Endothelial cell of umbilical vein (primary cell): ENCODE measurements around the gene ANXA6. TPM values are rescaled to one million over a fixed set of nuclear protein-coding genes. Genes with fewer than 3 reads are reported as not detected.

Experiments
- BruUV-seq: library from RNA; stranded (reverse); fragments of 400-500 nt; replicated peaks from 2 replicates; lab custom pipeline; 2021; lab: Mats Ljungman, UMichigan
- CTCF ChIA-PET: fragments of 300-600, 350-600 bp; sonication (Branson Sonifier 250); formaldehyde crosslinking; loops from one replicate; lab custom pipeline; 2021; ENCODE audit warnings: antibody characterized with exemption, inconsistent platforms; lab: Charles Lee
- POLR2A ChIA-PET: fragments of 300-600, 350-600 bp; sonication (Branson Sonifier 250); formaldehyde crosslinking; loops from one replicate; lab custom pipeline; 2021; ENCODE audit warnings: antibody characterized with exemption, inconsistent platforms; lab: Charles Lee
- DNase-seq: peaks from one replicate; pipeline ENCODE4 v3.0.0-alpha.2; 2011; ENCODE audit warnings: low read depth, low spot score
- FAIRE-seq: peaks from 2 replicates; lab custom pipeline; 2011; peaks lifted over from hg19 to GRCh38; lab: Jason Lieb, UNC
- H2AFZ ChIP-seq: 2 replicates; pipeline ENCODE4 v1.6.0; 2012; ENCODE audit warnings: low read depth, low read length, control low read depth, inconsistent platforms
- H3K27ac ChIP-seq: 2 replicates; pipeline ENCODE4 v1.5.1; 2011; ENCODE audit warnings: low read depth, mild to moderate bottlenecking, control low read depth, low read length, moderate library complexity; ENCODE audit not compliant: insufficient read depth
- H3K27me3 ChIP-seq, 2 experiments: 2 replicates each; pipeline versions ENCODE4 v1.6.0 to v1.6.1; 2011; ENCODE audit warnings: low read length in 2 of 2, mixed read lengths in 1 of 2; ENCODE audit not compliant: control insufficient read depth in 2 of 2, insufficient read depth in 2 of 2
- H3K36me3 ChIP-seq, 2 experiments: 2 replicates in 1 of 2; 3 replicates in 1 of 2; pipeline ENCODE4 v1.5.1; 2011; ENCODE audit warnings: low read length in 2 of 2, mild to moderate bottlenecking in 1 of 2, moderate library complexity in 1 of 2; ENCODE audit not compliant: control insufficient read depth in 2 of 2, insufficient read depth in 2 of 2; ENCODE audit errors: extremely low read depth in 1 of 2
- H3K4me1 ChIP-seq: 3 replicates; pipeline ENCODE4 v1.5.1; 2011; ENCODE audit warnings: mild to moderate bottlenecking, low read length; ENCODE audit not compliant: control insufficient read depth, insufficient read depth; ENCODE audit errors: extremely low read depth
- H3K4me2 ChIP-seq: 2 replicates; pipeline ENCODE4 v1.6.1; 2011; ENCODE audit warnings: low read length, control low read depth, mixed read lengths; ENCODE audit not compliant: insufficient read depth
- H3K4me3 ChIP-seq, 3 experiments: fragments of 200-600 bp in 1 of 3; sonication (generic), shearing (Covaris generic) in 1 of 3; replicated peaks in 1 of 3; 2 replicates each; pipeline ENCODE4 v1.5.1; 2011 to 2016; ENCODE audit warnings: control low read depth in 3 of 3, low read length in 3 of 3, mild to moderate bottlenecking in 2 of 3, inconsistent platforms in 1 of 3, low read depth in 1 of 3, moderate library complexity in 1 of 3; ENCODE audit not compliant: insufficient read depth in 1 of 3
- H3K79me2 ChIP-seq: 2 replicates; pipeline ENCODE4 v1.6.0; 2012; ENCODE audit warnings: low read length, inconsistent platforms; ENCODE audit not compliant: control insufficient read depth, insufficient read depth
- H3K9ac ChIP-seq: replicated peaks from 2 replicates; pipeline ENCODE3; 2011; ENCODE audit warnings: low read length, control low read depth; ENCODE audit not compliant: insufficient read depth; ENCODE audit errors: extremely low read depth
- H3K9me1 ChIP-seq: replicated peaks from 3 replicates; pipeline ENCODE4 v1.6.0; 2011; ENCODE audit warnings: mild to moderate bottlenecking, low read length; ENCODE audit not compliant: control insufficient read depth, insufficient read depth; ENCODE audit errors: extremely low read depth
- H3K9me3 ChIP-seq: replicated peaks from 2 replicates; pipeline ENCODE4 v1.5.1; 2012; ENCODE audit warnings: low read length, inconsistent platforms; ENCODE audit not compliant: control insufficient read depth, insufficient read depth
- H4K20me1 ChIP-seq: replicated peaks from 2 replicates; pipeline ENCODE3; 2011; ENCODE audit warnings: mild to moderate bottlenecking, low read length; ENCODE audit not compliant: control insufficient read depth, insufficient read depth; ENCODE audit errors: extremely low read depth
- CTCF ChIP-seq, 2 donors: IDR thresholded peaks; 1 replicate in 1 of 2; 2 replicates in 1 of 2; pipeline ENCODE4 v1.5.1; 2011; ENCODE audit warnings: low read length in 2 of 2, mild to moderate bottlenecking in 2 of 2, moderate library complexity in 2 of 2, control low read depth in 1 of 2, inconsistent platforms in 1 of 2, low read depth in 1 of 2; ENCODE audit not compliant: insufficient read depth in 1 of 2; ENCODE audit errors: extremely low read depth in 1 of 2
- EZH2 ChIP-seq: IDR thresholded peaks from 2 replicates; pipeline ENCODE4 v1.6.1; 2012; ENCODE audit warnings: borderline replicate concordance, low read depth, mild to moderate bottlenecking, moderate library complexity, low read length, inconsistent platforms; ENCODE audit not compliant: severe bottlenecking
- FOS ChIP-seq: IDR thresholded peaks from 2 replicates; pipeline ENCODE4 v1.6.1; 2011; ENCODE audit warnings: mild to moderate bottlenecking, low read length, moderate library complexity, borderline replicate concordance; ENCODE audit not compliant: insufficient read depth
- GATA2 ChIP-seq: IDR thresholded peaks from 2 replicates; pipeline ENCODE4 v1.7.0; 2011; ENCODE audit warnings: low read depth, mild to moderate bottlenecking, moderate library complexity, mixed read lengths, low read length; ENCODE audit not compliant: insufficient read length, insufficient read depth
- JUN ChIP-seq: IDR thresholded peaks from 2 replicates; pipeline ENCODE4 v1.6.1; 2011; ENCODE audit warnings: borderline replicate concordance, low read depth; ENCODE audit not compliant: insufficient read length, insufficient read depth
- MAX ChIP-seq: IDR thresholded peaks from 2 replicates; pipeline ENCODE4 v1.6.1; 2011; ENCODE audit not compliant: insufficient read depth, insufficient read length
- MYC ChIP-seq: IDR thresholded peaks from one replicate; pipeline ENCODE4 v1.6.1; 2011; ENCODE audit warnings: mild to moderate bottlenecking, low read depth, low read length
- POLR2A ChIP-seq: IDR thresholded peaks from 2 replicates; pipeline ENCODE4 v1.6.1; 2012; ENCODE audit warnings: low read depth, mild to moderate bottlenecking, control low read depth, low read length
- POLR2AphosphoS5 ChIP-seq: IDR thresholded peaks from 2 replicates; pipeline ENCODE4 v1.6.1; 2012; ENCODE audit warnings: low read depth, mild to moderate bottlenecking, control low read depth, low read length, moderate library complexity; ENCODE audit not compliant: insufficient read depth
- dilution Hi-C: fragments of 300-500 bp; cut with MboI; formaldehyde crosslinking; loops from one replicate; pipeline ENCODE4 v1.15.0; 2019; ENCODE audit warnings: low sequenced_read_pairs; ENCODE audit not compliant: extremely low pct_ligation_motif_present
- intact Hi-C: fragments of 100-400 bp; cut with micrococcal nuclease; formaldehyde crosslinking; loops from one replicate; pipeline ENCODE4 v1.10.0; 2022
- polyA plus RNA-seq, 4 experiments: library from polyadenylated mRNA; depleted of rRNA in 3 of 4; stranded (reverse) in 3 of 4; unstranded in 1 of 4; fragments of >200 nt; gene quantifications; 2 replicates each; pipeline versions ENCODE4 v1.2.1 to v1.2.3, GENCODE V29; 2011 to 2012; ENCODE audit warnings: missing spikeins in 1 of 4
- total RNA-seq: library from RNA; stranded (reverse); gene quantifications from 2 replicates; pipeline ENCODE4 v1.2.3, GENCODE V29; 2021

ANXA6 gene
- total and polyA plus RNA-seq, 2 donors (not counting 3 experiments of a cell fraction or from before 2014, with no cell fraction given) = 195 to 266 TPM

GRCh38 chr5:151096001-151096373, 61.6 kb downstream of the ANXA6 start:
- Histone ChIP-seq H3K27ac (no peak overlapping the region), H3K27me3 (no peaks in the 10 kb centered on the region), H3K4me2 (no peak overlapping the region), H3K9me3 (no peaks in the 10 kb centered on the region), H3K9ac (no peak overlapping the region), H2AFZ (no peak overlapping the region), H3K79me2 (no peaks in the 10 kb centered on the region), H4K20me1 (no peaks in the 10 kb centered on the region), H3K4me1 (peaks cover 35% of the 10 kb centered on the region), H3K36me3 (no peaks in the 10 kb centered on the region), H3K4me3 (no peak overlapping the region), H3K9me1 (no peaks in the 10 kb centered on the region)
- DNase-seq (no peak), FAIRE-seq (no peak)
- TF ChIP-seq CTCF (IDR thresholded peaks at IDR 0.05; ENCODE audit: extremely low read depth in 1 of 2, insufficient read depth in 1 of 2, low read depth in 1 of 2, low read length in 2 of 2) (no peak), POLR2AphosphoS5 (no peak), MAX (no peak), POLR2A (no peak), JUN (no peak), GATA2 (no peak), EZH2 (no peak), FOS (no peak), MYC (no peak)
- no TSS peak for BruUV-seq
- dilution Hi-C loops (no loop called here), intact Hi-C loops (loop anchor here (5.0 kb wide), 1 partner anchor 44 kb away; no protein-coding TSS in a partner anchor)
- CTCF ChIA-PET = interaction anchor here (0.9 to 2.3 kb wide), 3 partner anchors 19 to 48 kb away, joined by 3 to 11 read pairs (median 5); no protein-coding TSS in a partner anchor
- POLR2A ChIA-PET = no interaction called here
